GM18870 (cell line): ENCODE data around the gene STAU1.
A peak's percentile ranks its signal among the peaks of the same experiment; 100 is the strongest.
"Not testable (repeated sequence)": the region's sequence is repeated elsewhere in the genome, so short reads cannot be mapped to it uniquely, and the experiment has no call there.

ENCODE experiments used
- ATAC-seq: cut with Tn5 transposase; IDR thresholded peaks from one replicate; pipeline ENCODE4 v1.9.1; 2021; ENCODE audit warnings: moderate library complexity; ENCODE audit not compliant: unreplicated experiment

STAU1 gene

DNA sequence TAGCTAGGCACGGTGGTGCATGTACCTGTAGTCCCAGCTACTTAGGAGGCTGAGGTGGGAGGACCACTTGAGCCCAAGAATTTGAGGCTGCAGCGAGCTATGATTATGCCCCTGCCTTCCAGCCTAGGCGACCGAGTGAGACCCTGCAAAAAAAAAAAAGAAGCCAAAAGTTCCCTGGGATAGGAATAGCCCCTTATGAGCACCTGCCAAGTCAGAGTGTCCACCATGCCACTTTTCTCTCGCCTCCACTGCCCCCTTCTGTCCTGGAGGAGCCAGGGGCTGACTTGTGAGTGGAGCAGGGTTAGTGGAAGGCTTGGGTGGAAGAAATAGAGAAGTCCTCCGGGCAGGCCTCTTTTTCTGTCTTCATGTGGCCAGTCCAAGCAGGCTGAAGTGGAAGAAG is 18.9 kb upstream of the STAU1 start:
- no peak for ATAC-seq

- no peak for ATAC-seq
These were observed 15.6 kb upstream of the STAU1 start for GRCh38 chr20:49203746-49204145.

- no peak for ATAC-seq
These were observed 14.9 kb upstream of the STAU1 start for GRCh38 chr20:49203011-49203410.

DNA sequence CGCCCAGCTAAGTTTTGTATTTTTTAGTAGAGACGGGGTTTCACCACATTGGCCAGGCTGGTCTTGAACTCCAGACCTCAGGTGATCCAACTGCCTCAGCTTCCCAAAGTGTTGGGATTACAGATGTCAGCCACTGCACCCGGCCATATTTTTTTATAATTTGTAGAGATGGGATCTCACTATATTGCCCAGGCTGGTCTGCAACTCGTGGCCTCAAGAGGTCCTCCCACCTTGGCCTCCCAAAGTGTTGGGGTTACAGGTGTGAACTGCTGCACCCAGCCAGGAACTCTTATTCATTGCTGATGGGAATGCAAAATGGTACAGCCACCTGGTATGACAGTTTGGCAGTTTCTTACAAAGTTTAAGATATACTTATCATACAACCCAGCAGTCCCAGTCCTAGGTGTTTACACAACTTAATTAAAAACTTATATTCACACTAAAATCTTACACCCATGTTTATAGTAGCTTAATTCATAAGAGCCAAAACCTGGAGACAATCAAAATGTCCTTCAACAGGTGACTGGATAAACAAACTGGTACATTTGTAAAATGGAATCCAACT is 11.7 kb upstream of the STAU1 start:
- ATAC-seq, result no peak

DNA sequence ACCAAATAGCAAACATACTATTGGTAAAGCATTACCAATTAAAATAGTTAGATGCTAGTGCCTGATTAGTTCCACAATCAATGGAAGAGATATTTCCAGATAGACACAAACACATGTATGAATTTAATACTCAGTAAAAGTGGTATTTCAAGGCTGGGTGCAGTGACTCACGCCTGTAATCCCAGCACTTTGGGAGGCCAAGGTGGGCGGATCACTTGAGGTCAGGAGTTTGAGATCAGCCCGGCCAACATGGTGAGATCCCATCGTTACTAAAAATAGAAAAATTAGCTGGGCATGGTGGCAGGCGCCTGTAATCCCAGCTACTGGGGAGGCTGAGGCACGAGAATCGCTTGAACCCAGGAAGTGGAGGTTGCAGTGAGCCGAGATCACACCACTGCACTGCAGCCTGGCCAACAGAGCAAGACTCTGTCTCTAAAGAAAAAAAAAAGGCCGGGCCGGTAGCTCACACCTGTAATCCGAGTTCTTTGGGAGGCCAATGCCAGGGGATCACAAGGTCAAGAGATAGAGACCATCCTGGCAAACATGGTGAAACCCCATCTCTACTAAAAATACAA is 4.9 kb upstream of the STAU1 start:
- ATAC-seq, result not testable (repeated sequence)

DNA sequence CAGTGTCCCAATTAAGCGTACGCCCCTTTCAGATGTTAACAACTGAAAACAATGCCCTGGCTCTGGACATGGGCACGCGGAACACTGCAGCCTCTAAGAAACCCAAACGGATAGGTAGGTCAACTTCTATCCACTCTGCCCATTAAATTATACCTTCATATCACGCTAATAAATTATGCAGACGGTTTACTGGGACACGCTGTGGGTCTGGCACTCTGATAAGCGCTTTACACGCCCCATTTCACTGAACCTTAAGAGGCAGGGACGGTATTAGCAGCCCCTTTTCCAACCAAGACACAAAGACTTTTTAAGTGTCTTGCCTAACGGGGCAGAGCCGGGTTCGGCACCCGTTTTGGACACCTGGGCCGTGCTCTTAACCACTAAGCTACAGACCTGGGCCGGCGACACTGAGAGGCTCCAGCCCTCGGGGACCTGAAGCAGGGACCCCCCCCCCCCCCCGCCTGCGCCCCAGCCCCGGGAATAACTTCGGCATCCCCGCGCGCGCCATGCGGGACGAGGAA is 744 bp downstream of the STAU1 start:
- ATAC-seq, result no peak

DNA sequence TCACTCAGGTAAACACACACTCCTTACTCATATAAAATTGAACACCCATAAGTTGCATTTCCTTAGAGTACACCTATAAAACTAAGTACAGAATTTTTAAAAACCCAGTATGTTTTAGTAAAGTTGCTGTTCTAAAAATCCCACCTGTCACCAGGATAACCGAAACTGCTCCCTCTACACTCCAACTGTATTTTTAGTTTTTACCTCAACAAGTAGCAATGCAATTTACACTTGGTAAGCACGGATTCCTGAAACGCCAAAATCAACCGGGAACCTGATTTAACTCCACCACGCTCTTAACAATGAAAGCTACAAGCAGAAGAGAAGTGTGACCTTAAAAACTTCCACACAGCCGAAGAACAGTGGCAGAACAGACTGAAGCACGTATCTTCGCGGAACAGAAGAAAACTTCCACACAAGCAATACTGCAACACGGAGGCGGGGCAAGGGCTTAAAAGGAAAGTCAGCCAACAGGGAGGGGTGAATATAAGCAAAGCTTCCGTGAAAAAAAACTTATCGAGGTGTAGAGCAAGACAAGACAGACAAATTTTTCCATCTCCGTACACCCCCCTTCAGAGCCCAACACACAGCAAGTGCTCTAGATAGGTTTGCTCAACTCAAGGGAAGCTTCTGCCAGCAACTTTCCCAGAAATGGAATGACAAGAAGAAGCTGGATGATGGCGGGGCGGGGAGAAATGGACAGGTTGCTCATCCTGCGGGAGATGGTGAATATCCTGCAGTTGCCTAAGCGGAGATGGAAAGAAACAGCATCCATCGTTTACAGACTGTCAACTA is 1.4 kb downstream of the STAU1 start:
- ATAC-seq, result no peak

DNA sequence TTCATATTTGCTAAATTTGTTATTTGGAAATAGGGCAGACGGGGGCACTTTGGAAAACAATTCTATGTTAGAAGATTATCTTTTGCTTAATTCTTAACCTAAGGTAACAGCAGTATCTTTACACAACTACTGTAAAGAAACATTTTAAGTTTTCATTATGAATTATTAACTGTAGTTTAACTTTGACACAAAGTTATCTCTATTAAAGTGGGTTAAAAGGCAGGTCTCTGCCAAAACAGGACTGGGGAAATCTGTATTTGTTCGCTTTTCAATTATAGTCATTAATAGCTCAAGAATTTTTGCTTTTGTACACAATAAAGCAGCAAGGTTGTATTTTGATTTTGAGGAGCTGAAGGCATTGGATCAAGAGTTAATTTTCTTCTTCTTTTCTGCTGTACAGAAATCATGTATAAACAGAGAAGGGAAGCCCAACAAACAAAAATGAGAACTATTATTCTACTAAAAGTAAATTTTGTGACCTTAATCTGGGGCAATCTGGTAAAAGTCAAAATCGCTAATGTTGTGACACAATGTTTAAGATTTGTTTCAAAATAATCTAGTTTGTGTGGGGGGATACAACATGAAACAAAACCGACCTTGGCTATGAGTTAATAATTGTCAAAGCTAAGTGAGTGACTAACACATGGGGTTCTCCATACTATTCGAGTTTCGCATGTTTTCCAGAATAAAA is 2.9 kb downstream of the STAU1 start:
- ATAC-seq, result no peak

- no peak for ATAC-seq
These were observed 3.5 kb downstream of the STAU1 start for GRCh38 chr20:49184691-49185070.

DNA sequence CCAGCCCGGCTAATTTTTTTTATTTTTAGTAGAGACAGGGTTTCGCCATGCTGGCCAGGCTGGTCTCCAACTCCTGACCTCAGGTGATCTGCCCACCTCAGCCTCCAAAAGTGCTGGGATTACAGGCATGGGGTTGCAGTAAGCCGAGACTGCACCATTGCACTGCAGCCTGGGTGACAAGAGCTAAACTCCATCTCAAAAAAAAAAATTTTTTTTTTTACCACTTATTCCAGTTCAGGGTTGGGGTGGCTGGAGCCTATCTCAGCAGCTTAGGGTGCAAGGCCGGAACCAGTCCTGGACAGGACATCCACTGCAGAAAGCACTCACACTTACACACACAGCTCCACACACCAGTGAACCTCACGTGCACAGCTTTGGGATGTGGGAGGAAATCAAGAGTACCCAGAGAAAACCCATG is 4.0 kb downstream of the STAU1 start:
- not testable (repeated sequence) for ATAC-seq

DNA sequence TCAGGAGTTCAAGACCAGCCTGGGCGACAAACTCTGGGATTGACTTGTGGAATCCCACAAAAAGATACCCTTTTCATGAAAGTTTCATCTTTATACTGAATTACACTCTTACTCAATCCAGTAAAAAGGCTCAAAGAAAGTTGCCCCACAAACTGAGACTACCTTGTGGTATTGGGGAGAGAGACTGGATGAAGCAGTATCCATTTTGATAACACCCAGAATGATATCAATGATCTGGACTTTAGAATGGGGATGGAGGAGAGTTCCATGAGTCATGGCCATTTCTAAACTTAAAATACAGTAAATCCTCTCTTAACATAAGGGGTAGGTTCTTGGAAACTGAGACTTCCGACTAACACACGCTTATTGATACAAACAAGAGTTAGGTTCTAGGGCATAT is 4.7 kb downstream of the STAU1 start:
- ATAC-seq, result no peak

GRCh38 chr20:49181265-49181877 is 6.8 kb downstream of the STAU1 start:
- no peak for ATAC-seq

DNA sequence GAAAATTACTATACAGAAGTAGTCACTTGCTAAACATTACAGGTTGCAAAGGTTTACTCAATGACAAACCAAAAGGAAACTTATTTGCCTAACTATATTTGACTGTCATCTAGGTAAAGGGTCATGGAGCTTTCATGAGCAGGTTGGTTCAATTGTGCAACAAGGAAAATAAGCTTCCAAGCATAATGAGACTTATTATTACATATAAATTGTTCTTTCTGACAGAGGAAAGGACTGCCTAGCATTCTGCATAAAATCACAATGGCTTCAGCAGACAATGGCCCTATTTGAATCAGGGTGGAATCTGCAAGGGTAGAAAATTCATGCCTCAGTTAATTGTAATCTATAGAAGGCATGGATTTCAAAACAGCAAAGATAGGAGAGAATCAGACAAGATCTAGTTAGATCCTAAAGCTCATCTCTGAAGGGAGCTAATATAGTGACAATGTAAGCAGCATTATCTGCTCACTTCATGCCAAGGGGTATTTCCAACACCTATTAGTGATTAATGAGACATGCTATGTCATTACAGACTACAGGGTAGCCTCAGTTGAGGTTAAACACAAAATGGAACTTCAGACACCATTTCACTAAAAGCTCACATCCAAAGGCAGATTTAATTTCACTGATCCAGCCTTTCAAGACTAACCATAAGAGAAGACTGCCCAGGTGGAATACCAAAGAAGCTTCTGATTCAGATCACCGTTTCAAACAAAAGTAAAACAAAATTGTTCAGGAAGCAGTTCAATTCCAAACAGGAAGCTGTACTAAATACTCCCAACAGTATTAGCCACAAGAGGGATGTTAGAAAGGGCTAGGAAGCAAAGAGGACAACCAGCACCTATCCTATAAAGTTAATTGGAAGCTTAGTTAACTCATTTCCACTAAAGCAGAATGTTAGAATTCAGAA is 8.5 kb downstream of the STAU1 start:
- peak; percentile 61 for ATAC-seq

DNA sequence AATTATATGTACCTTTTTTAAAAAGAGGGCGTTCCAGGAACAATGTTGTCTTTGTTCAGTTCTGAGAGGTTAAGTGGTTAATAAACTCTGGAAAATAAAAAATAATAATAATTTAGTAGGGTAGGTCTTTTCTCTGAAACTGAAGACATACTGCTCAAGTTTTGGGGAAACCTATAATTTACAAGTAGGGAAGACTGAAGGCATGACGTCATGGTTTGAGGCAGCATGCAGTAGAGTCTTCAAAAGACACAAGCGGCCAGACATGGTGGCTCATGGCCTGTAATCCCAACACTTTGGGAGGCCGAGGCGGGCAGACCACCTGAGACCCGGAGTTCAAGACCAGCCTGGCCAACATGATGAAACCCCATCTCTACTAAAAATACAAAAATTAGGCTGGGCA is 14.0 kb downstream of the STAU1 start:
- no peak for ATAC-seq

- ATAC-seq, result no peak
These were observed 15.7 kb downstream of the STAU1 start for GRCh38 chr20:49172413-49172812.

DNA sequence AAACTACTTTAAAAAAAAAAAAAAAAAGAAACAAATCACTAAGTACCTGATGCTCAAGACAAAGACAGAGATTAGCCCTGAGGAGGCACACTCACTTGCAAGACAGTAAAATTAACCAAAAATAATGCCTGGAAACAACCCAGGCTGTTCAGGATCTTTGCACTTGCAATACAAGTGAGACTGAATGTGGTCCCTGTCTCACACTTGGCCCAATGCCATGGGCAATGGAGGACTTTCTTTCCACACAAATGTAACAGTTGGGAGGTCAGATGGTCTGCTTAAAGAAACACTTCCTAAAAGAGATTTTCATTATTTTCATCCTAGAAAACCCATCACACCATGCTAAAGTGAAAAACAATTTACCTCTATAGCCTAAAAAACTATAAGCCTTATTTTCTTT is 16.2 kb downstream of the STAU1 start:
- ATAC-seq, result no peak

DNA sequence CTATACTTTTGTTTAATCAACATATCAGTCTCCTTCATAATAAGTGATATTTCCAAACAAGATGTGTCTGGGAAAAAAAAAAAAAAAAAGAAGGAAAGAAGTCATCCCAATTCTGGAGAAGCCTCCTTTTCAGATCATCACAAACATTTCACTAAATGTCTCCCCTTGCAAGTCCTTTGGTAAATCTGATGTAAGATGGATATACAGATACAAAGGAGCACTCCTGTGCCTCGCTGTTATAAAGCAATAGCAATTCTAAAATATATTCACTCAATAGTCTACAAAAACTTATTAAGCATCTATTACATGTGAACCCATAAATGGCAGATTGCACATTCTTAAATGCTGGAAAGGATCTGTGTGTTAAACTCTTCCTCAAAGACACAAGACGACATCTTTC is 17.4 kb downstream of the STAU1 start:
- ATAC-seq, result no peak

GRCh38 chr20:49169547-49169946 is 18.6 kb downstream of the STAU1 start:
- no peak for ATAC-seq

- not testable (repeated sequence) for ATAC-seq
These were observed 19.3 kb downstream of the STAU1 start for GRCh38 chr20:49168864-49169263.

DNA sequence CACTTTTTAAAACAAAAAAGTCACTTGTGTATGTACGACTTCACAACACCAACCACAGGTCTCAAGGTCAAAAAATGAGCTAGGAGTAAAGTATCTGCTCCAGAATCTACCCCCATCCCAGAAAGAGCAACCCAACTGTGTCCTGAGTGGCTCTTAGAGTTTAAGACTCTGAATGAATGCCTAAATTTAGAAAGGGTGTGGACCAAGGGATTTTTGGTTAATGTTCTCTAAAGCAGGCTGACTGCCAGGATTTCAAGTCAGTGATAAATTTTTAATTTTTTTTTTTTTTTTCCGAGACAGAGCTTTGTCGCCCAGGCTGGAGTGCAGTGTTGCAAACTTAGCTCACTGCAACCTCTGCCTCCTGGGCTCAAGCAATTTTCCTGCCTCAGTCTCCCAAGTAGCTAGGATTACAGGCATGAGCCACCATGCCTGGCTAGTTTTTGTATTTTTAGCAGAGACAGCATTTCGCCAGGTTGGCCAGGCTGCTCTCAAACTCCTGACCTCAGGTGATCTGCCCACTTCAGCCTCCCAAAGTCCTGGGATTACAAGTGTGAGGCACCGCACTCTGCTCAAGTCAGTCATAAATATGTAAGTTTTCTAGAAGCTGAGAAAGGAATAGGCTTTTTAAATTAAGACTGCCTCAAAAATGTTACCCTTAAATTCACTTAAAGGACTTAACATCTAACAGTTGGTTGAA is 20.2 kb downstream of the STAU1 start:
- ATAC-seq, result no peak
